Measurements from ENCODE around the gene SIPA1L3. TPM values are rescaled to one million over a fixed set of nuclear protein-coding genes. Genes with fewer than 3 reads are reported as not detected.

SIPA1L3 gene
- total and polyA plus RNA-seq, 2 experiments from 2014 or later: 13.7 to 23.3 TPM

DNA sequence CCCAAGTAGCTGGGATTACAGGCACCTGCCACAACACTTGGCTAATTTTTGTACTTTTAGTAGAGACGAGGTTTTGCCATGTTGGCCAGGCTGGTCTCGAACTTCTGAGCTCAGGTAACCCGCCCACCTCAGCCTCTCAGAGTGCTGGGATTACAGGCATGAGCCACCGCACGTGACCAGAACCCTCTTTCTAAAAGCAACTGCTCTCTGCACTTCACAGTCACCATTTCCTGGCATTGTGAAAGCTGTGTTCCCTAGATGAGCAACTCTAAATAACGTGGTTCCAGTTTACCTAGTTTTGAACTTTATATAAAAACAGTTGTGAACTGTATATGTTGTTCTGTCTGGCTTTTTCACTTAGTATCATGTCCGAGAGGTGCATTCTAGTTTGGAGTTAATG, 152.9 kb downstream of the SIPA1L3 start:
- Histone ChIP-seq H2AFZ (no peak overlapping the region), H3K4me3 (no peak overlapping the region), H3K27me3 (no peaks in the 10 kb centered on the region), H3K4me1 (ENCODE audit: insufficient read depth) (peaks cover 12% of the 10 kb centered on the region), H3K79me2 (peaks cover 16% of the 10 kb centered on the region), H3K9me3 (ENCODE audit: low read depth) (no peaks in the 10 kb centered on the region), H3K4me2 (no peak overlapping the region), H3K36me3 (replicated peaks; ENCODE audit: insufficient read depth, low read depth) (no peaks in the 10 kb centered on the region), H3K9me2 (replicated peaks; ENCODE audit: insufficient read depth) (no peaks in the 10 kb centered on the region), H3K27ac (no peak overlapping the region), H4K20me1 (ENCODE audit: insufficient read depth, poor library complexity, severe bottlenecking) (peaks cover 3% of the 10 kb centered on the region)
- no peak for DNase-seq (ENCODE audit: low spot score)
- TF ChIP-seq CTCF (IDR thresholded peaks at IDR 0.05; ENCODE audit: poor library complexity): no peak
- TF ChIP-seq EZH2phosphoT487 (IDR thresholded peaks at IDR 0.05; ENCODE audit: low read depth, severe bottlenecking, unreplicated experiment): no peak
- no peak for TF ChIP-seq EZH2 (IDR thresholded peaks at IDR 0.05; ENCODE audit: borderline replicate concordance)
- 82% methylated on average over 7 of the region's 7 CpGs for WGBS (ENCODE audit: low lambda C conversion rate, missing lambda C conversion rate)

DNA sequence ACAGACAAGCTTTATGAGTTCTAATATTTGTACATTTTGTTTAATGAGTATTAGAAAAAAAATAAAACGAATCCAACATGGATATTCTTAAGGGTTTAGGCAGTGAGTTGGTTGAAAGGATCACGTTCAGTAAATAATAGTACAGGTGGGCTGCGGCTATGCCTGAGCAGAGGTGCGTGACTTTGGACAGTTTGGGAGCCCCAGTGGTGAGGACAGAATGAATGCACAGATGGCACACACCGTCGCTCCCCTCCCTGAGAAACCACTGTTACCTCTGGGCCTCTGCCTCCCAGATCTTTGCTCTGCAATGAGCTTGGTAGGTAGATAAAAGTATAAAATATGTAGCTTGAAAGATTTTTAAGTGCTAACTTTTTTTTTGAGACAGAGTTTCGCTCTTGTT, 153.3 kb downstream of the SIPA1L3 start:
- H2AFZ ChIP-seq: no peak overlapping the region
- H3K4me2 ChIP-seq: no peak overlapping the region
- DNase-seq (ENCODE audit: low spot score): no peak
- H3K27me3 ChIP-seq: no peaks in the 10 kb centered on the region
- no peaks in the 10 kb centered on the region for H3K36me3 ChIP-seq (replicated peaks; ENCODE audit: insufficient read depth, low read depth)
- peaks cover 16% of the 10 kb centered on the region for H3K79me2 ChIP-seq
- peaks cover 12% of the 10 kb centered on the region for H3K4me1 ChIP-seq (ENCODE audit: insufficient read depth)
- TF ChIP-seq EZH2phosphoT487 (IDR thresholded peaks at IDR 0.05; ENCODE audit: low read depth, severe bottlenecking, unreplicated experiment): no peak
- no peak for TF ChIP-seq CTCF (IDR thresholded peaks at IDR 0.05; ENCODE audit: poor library complexity)
- TF ChIP-seq EZH2 (IDR thresholded peaks at IDR 0.05; ENCODE audit: borderline replicate concordance): no peak
- H3K9me3 ChIP-seq (ENCODE audit: low read depth): no peaks in the 10 kb centered on the region
- 87% methylated on average over 7 of the region's 7 CpGs for WGBS (ENCODE audit: low lambda C conversion rate, missing lambda C conversion rate)
- H3K4me3 ChIP-seq: no peak overlapping the region
- no peaks in the 10 kb centered on the region for H3K9me2 ChIP-seq (replicated peaks; ENCODE audit: insufficient read depth)
- peaks cover 3% of the 10 kb centered on the region for H4K20me1 ChIP-seq (ENCODE audit: insufficient read depth, poor library complexity, severe bottlenecking)
- no peak overlapping the region for H3K27ac ChIP-seq

GRCh38 chr19:38061294-38061693, 154.3 kb downstream of the SIPA1L3 start:
- no peak overlapping the region for H3K27ac ChIP-seq
- H3K9me2 ChIP-seq (replicated peaks; ENCODE audit: insufficient read depth): no peaks in the 10 kb centered on the region
- peaks cover 12% of the 10 kb centered on the region for H3K4me1 ChIP-seq (ENCODE audit: insufficient read depth)
- H2AFZ ChIP-seq: no peak overlapping the region
- no peak overlapping the region for H3K4me3 ChIP-seq
- peaks cover 3% of the 10 kb centered on the region for H4K20me1 ChIP-seq (ENCODE audit: insufficient read depth, poor library complexity, severe bottlenecking)
- H3K36me3 ChIP-seq (replicated peaks; ENCODE audit: insufficient read depth, low read depth): no peaks in the 10 kb centered on the region
- no peak for DNase-seq (ENCODE audit: low spot score)
- 81% methylated on average over 7 of the region's 7 CpGs for WGBS (ENCODE audit: low lambda C conversion rate, missing lambda C conversion rate)
- peaks cover 20% of the 10 kb centered on the region for H3K79me2 ChIP-seq
- TF ChIP-seq EZH2 (IDR thresholded peaks at IDR 0.05; ENCODE audit: borderline replicate concordance) (no peak), EZH2phosphoT487 (IDR thresholded peaks at IDR 0.05; ENCODE audit: low read depth, severe bottlenecking, unreplicated experiment) (no peak), CTCF (IDR thresholded peaks at IDR 0.05; ENCODE audit: poor library complexity) (no peak)
- H3K9me3 ChIP-seq (ENCODE audit: low read depth): no peaks in the 10 kb centered on the region
- no peaks in the 10 kb centered on the region for H3K27me3 ChIP-seq
- H3K4me2 ChIP-seq: no peak overlapping the region
